Right ventricle myocardium superior (tissue), 1 donor: Measurements from ENCODE around the gene SLC30A2. TPM values are rescaled to one million over a fixed set of nuclear protein-coding genes. Genes with fewer than 3 reads are reported as not detected.

ENCODE experiments used
- ATAC-seq: fragments of 200-7000 bp; cut with Tn5 transposase; one replicate; pipeline ENCODE4 v1.9.1; 2020; ENCODE audit warnings: mild to moderate bottlenecking; ENCODE audit not compliant: poor library complexity
- DNase-seq: peaks from one replicate; pipeline ENCODE4 v3.0.0-alpha.2; 2020
- intact Hi-C: fragments of 100-400 bp; cut with DNase I; formaldehyde crosslinking; loops from one replicate; pipeline ENCODE4 v1.11.2; 2022
- total RNA-seq: library from RNA; stranded (reverse); fragmentation: NEBNext Ultra II Directional; extraction: Animal tissue kit (Norgen Biotek cat#: 25700); gene quantifications from one replicate; pipeline ENCODE4 v1.2.1, GENCODE V29; 2021
- donor health status: DM: no; HTN: yes; CAD: no; lungs with severe emphysema.

Gene SLC30A2
- total RNA-seq, 1 donor from 2014 or later = 3.0 TPM

GRCh38 chr1:25991937-25992688 lies 53.8 kb downstream of the SLC30A2 start:
- ATAC-seq (no peak), DNase-seq (no peak)
- intact Hi-C loops = no loop called here

- intact Hi-C loops = no loop called here
- DNase-seq (no peak), ATAC-seq (peak; percentile 51)
Measured at GRCh38 chr1:25990702-25991395, 55.1 kb downstream of the SLC30A2 start.

- no peak for ATAC-seq
- intact Hi-C loops = no loop called here
Measured at GRCh38 chr1:25990251-25990650, 55.7 kb downstream of the SLC30A2 start.

GRCh38 chr1:25989440-25990234 lies 56.3 kb downstream of the SLC30A2 start:
- ATAC-seq = no peak
- no peak for DNase-seq
- intact Hi-C loops = no loop called here

More at GRCh38 chr1:25990251-25990650, 55.7 kb downstream of the SLC30A2 start:
- no peak for DNase-seq

- intact Hi-C loops = no loop called here
- ATAC-seq (no peak), DNase-seq (no peak)
Measured at GRCh38 chr1:25987951-25988350, 58.0 kb downstream of the SLC30A2 start.

Other genes starting within 250 kb of the SLC30A2 start
- gene SELENON, start 245.9 kb downstream of the SLC30A2 start, total RNA-seq = 39.6 TPM
- 222 TPM for gene MTFR1L, start 226.2 kb downstream of the SLC30A2 start, total RNA-seq
- gene AUNIP, start 186.7 kb downstream of the SLC30A2 start, total RNA-seq = 0.11 TPM
- 2.2 TPM for gene PAQR7, start 170.4 kb downstream of the SLC30A2 start, total RNA-seq
- gene STMN1, start 139.7 kb downstream of the SLC30A2 start, total RNA-seq = 24.2 TPM
- 12.1 TPM for gene PAFAH2, start 48.1 kb downstream of the SLC30A2 start, total RNA-seq
- 11.9 TPM for gene EXTL1, start 24.3 kb downstream of the SLC30A2 start, total RNA-seq
- gene TRIM63, start 21.5 kb upstream of the SLC30A2 start, total RNA-seq = 229 TPM
- gene PDIK1L, start 65.7 kb upstream of the SLC30A2 start, total RNA-seq = 4.0 TPM
- gene FAM110D, start 113.0 kb upstream of the SLC30A2 start, total RNA-seq = 4.0 TPM
- gene C1orf232, start 122.8 kb upstream of the SLC30A2 start, total RNA-seq = not detected
- 14.1 TPM for gene ZNF593, start 123.8 kb upstream of the SLC30A2 start, total RNA-seq
- gene ZNF593OS, start 125.7 kb upstream of the SLC30A2 start, total RNA-seq = not detected
- gene CNKSR1, start 131.4 kb upstream of the SLC30A2 start, total RNA-seq = 1.4 TPM
- gene CATSPER4, start 144.5 kb upstream of the SLC30A2 start, total RNA-seq = not detected
- 82.5 TPM for gene CEP85, start 188.1 kb upstream of the SLC30A2 start, total RNA-seq
- gene SH3BGRL3, start 234.0 kb upstream of the SLC30A2 start, total RNA-seq = 33.9 TPM